HepG2 (cell line): ENCODE measurements around the gene ARMC8. TPM values are rescaled to one million over a fixed set of nuclear protein-coding genes. Genes with fewer than 3 reads are reported as not detected.

ENCODE experiments used
- ATAC-seq: fragments of 200-7000 bp; cut with Tn5 transposase; 3 replicates; pipeline ENCODE4 v1.9.1; 2020; ENCODE audit warnings: mild to moderate bottlenecking, moderate library complexity
- BruUV-seq: library from RNA; stranded (reverse); fragments of 400-500 nt; replicated peaks from 2 replicates; lab custom pipeline; 2021; lab: Mats Ljungman, UMichigan
- CTCF ChIA-PET: fragments of 300-600 bp; formaldehyde crosslinking; extraction: SDS; loops from one replicate; lab custom pipeline; 2021; ENCODE audit warnings: low total read pairs, inconsistent platforms, low intra/inter-chr PET ratio; lab: Yijun Ruan, JAX
- POLR2A ChIA-PET: fragments of 350-600 bp; sonication (Branson Sonifier 250); formaldehyde crosslinking; loops from one replicate; lab custom pipeline; 2020; ENCODE audit warnings: antibody characterized with exemption, inconsistent platforms; lab: Yijun Ruan, JAX
- DNase-seq: peaks from one replicate; pipeline ENCODE4 v3.0.0-alpha.2; 2015; ENCODE audit warnings: low spot score
- FAIRE-seq: peaks from 3 replicates; lab custom pipeline; 2011; peaks lifted over from hg19 to GRCh38; lab: Jason Lieb, UNC
- H2AFZ ChIP-seq: one replicate; pipeline ENCODE4 v1.6.1; 2011; ENCODE audit warnings: low read length, inconsistent platforms
- H3K27ac ChIP-seq: fragments of 300-600 bp; 3 replicates; pipeline ENCODE4 v1.8.0; 2011; ENCODE audit warnings: mixed run types, mild to moderate bottlenecking, mixed read lengths, low read length, inconsistent platforms; ENCODE audit not compliant: insufficient read depth; ENCODE audit errors: extremely low read length
- H3K27me3 ChIP-seq, 2 experiments: fragments of 200-600 bp in 1 of 2; 2 replicates in 1 of 2; 3 replicates in 1 of 2; pipeline versions ENCODE4 v1.6.0 to v1.8.0; 2011; ENCODE audit warnings: low read length in 2 of 2, mild to moderate bottlenecking in 2 of 2, moderate library complexity in 2 of 2, inconsistent platforms in 1 of 2; ENCODE audit not compliant: insufficient read depth in 2 of 2, control insufficient read depth in 1 of 2
- H3K36me3 ChIP-seq, 2 experiments: fragments of 200-600 bp in 1 of 2; replicated peaks in 1 of 2; 2 replicates in 1 of 2; 3 replicates in 1 of 2; pipeline versions ENCODE4 v1.5.1 to v1.8.0; 2011; ENCODE audit warnings: low read length in 2 of 2, inconsistent platforms in 1 of 2; ENCODE audit not compliant: insufficient read depth in 2 of 2, control insufficient read depth in 1 of 2
- H3K4me1 ChIP-seq: 2 replicates; pipeline ENCODE4 v1.5.1; 2012; ENCODE audit warnings: low read length, inconsistent platforms; ENCODE audit not compliant: insufficient read depth
- H3K4me2 ChIP-seq: 2 replicates; pipeline ENCODE4 v1.6.0; 2011; ENCODE audit warnings: low read depth, low read length, inconsistent platforms
- H3K4me3 ChIP-seq, 3 experiments: fragments of 200-600 bp in 1 of 3; sonication (generic), shearing (Covaris generic) in 1 of 3; replicated peaks in 1 of 3; 2 replicates each; pipeline ENCODE4 v1.5.1; 2011 to 2016; ENCODE audit warnings: low read length in 3 of 3, inconsistent platforms in 2 of 3, low read depth in 2 of 3, mild to moderate bottlenecking in 2 of 3, control low read depth in 1 of 3, mixed read lengths in 1 of 3; ENCODE audit not compliant: insufficient read depth in 1 of 3
- H3K79me2 ChIP-seq: one replicate; pipeline ENCODE4 v1.6.1; 2011; ENCODE audit warnings: low read length, inconsistent platforms; ENCODE audit not compliant: insufficient read depth
- H3K9ac ChIP-seq: 2 replicates; pipeline ENCODE4 v1.6.0; 2011; ENCODE audit warnings: mild to moderate bottlenecking, low read depth, low read length, inconsistent platforms; ENCODE audit not compliant: insufficient read depth
- H3K9me3 ChIP-seq: 2 replicates; pipeline ENCODE4 v1.5.1; 2012; ENCODE audit warnings: mild to moderate bottlenecking, low read length
- H4K20me1 ChIP-seq: 2 replicates; pipeline ENCODE4 v1.6.0; 2011; ENCODE audit warnings: inconsistent platforms, mild to moderate bottlenecking, low read length, moderate library complexity; ENCODE audit not compliant: insufficient read depth
- NR2F6 ChIP-seq, 2 experiments: IDR thresholded peaks; 2 replicates each; pipeline ENCODE4 v1.6.1; 2016; ENCODE audit warnings: antibody characterized with exemption in 1 of 2, mild to moderate bottlenecking in 1 of 2
- ZBTB7B ChIP-seq: sonication (generic); formaldehyde crosslinking; IDR thresholded peaks from 2 replicates; pipeline ENCODE4 v1.4.0; 2020; ENCODE audit warnings: missing genetic modification reagents
- ZFY ChIP-seq: sonication (generic); formaldehyde crosslinking; IDR thresholded peaks from 2 replicates; pipeline ENCODE4 v1.4.0; 2020; ENCODE audit warnings: missing genetic modification reagents
- ZNF264 ChIP-seq: sonication (generic); formaldehyde crosslinking; IDR thresholded peaks from 2 replicates; pipeline ENCODE4 v1.4.0; 2020; ENCODE audit warnings: missing genetic modification reagents
- ZNF362 ChIP-seq: sonication (generic); formaldehyde crosslinking; IDR thresholded peaks from 2 replicates; pipeline ENCODE4 v1.4.0; 2020; ENCODE audit warnings: missing genetic modification reagents, mild to moderate bottlenecking, borderline replicate concordance
- ZNF513 ChIP-seq: sonication (generic); formaldehyde crosslinking; conservative IDR thresholded peaks from 2 replicates; pipeline ENCODE4 v1.5.0; 2020; ENCODE audit warnings: missing genetic modification reagents
- ZNF740 ChIP-seq: sonication (generic); formaldehyde crosslinking; IDR thresholded peaks from 2 replicates; pipeline ENCODE4 v1.4.0; 2020; ENCODE audit warnings: missing genetic modification reagents
- WGBS: methylation state at CpG from one replicate; pipeline ENCODE4 v1.1.6; 2017; ENCODE audit warnings: low lambda C conversion rate; 5-methylcytosine and 5-hydroxymethylcytosine counted together
- in situ Hi-C: cut with HindIII; loops from 2 replicates; pipeline ENCODE4 v1.10.0; 2017; ENCODE audit warnings: low pct_unique_long_range_greater_than_20kb; ENCODE audit not compliant: extremely low pct_ligation_motif_present
- intact Hi-C: fragments of 100-400 bp; cut with micrococcal nuclease; formaldehyde crosslinking; loops from one replicate; pipeline ENCODE4 v1.10.0; 2022; ENCODE audit not compliant: unreplicated experiment
- polyA plus RNA-seq, 8 experiments: library from polyadenylated mRNA; depleted of rRNA in 3 of 8; stranded (reverse) in 7 of 8; unstranded in 1 of 8; fragments of >200 nt; fragmentation: Illumina TruSeq in 4 of 8; extraction: Trizol in 4 of 8; gene quantifications; 2 replicates each; pipeline versions ENCODE4 v1.2.1 to v1.2.3, GENCODE V29; 2011 to 2016; ENCODE audit warnings: low read depth in 4 of 8, missing spikeins in 1 of 8, mixed read lengths in 1 of 8; ENCODE audit not compliant: insufficient read depth in 1 of 8
- total RNA-seq, 5 experiments: library from RNA; depleted of rRNA; stranded (reverse); fragments of >200 nt; fragmentation: Illumina TruSeq; extraction: Trizol; gene quantifications; 2 replicates each; pipeline ENCODE4 v1.2.3, GENCODE V29; 2016; ENCODE audit warnings: low read depth in 1 of 5

ARMC8 gene
- total and polyA plus RNA-seq, 2 of the 13 experiments (the other 11 are each of a cell fraction or from before 2014, with no cell fraction given), result 38.9 to 55.3 TPM

GRCh38 chr3:138205527-138205926 is 18.4 kb downstream of the ARMC8 start:
- intact Hi-C loops (no loop called here), in situ Hi-C loops (no loop called here)
- CTCF ChIA-PET, result no interaction called here
- 93% methylated on average over 5 of the region's 5 CpGs for WGBS
- no peaks in the 10 kb centered on the region for H3K27me3 ChIP-seq
- H3K4me1 ChIP-seq, result no peaks in the 10 kb centered on the region
- H3K79me2 ChIP-seq, result peaks cover 90% of the 10 kb centered on the region
- BruUV-seq, result no TSS peak
- FAIRE-seq, result no peak
- no peak overlapping the region for H3K27ac ChIP-seq
- POLR2A ChIA-PET, result no interaction called here
- H3K4me3 ChIP-seq, result no peak overlapping the region
- H2AFZ ChIP-seq, result no peak overlapping the region
- ATAC-seq, result no peak
- H3K9me3 ChIP-seq, result no peaks in the 10 kb centered on the region
- DNase-seq, result no peak
- no peak for TF ChIP-seq NR2F6 (IDR thresholded peaks at IDR 0.05)
- no peak for TF ChIP-seq NR2F6 (CRISPR knock-in tag; IDR thresholded peaks at IDR 0.05)
- TF ChIP-seq ZNF264 (CRISPR knock-in tag), result no peak
- no peak for TF ChIP-seq ZNF362 (CRISPR knock-in tag)
- no peak for TF ChIP-seq ZFY
- no peak for TF ChIP-seq ZNF513
- TF ChIP-seq ZNF740 (CRISPR knock-in tag), result no peak
- TF ChIP-seq ZBTB7B, result no peak
- no peak overlapping the region for H3K4me2 ChIP-seq
- H3K36me3 ChIP-seq, result peaks cover 0 to 3% of the 10 kb centered on the region in 2 experiments; a peak in 4 of 5 replicates
- H4K20me1 ChIP-seq, result peaks cover 19% of the 10 kb centered on the region
- H3K9ac ChIP-seq, result no peak overlapping the region
